Activated T-helper 1 cell treated with Interleukin-2 at 50 U/mL for 16 hours (primary cell): ENCODE results near the gene PLAAT3.
"Not testable (repeated sequence)": the region's sequence is repeated elsewhere in the genome, so short reads cannot be mapped to it uniquely, and the experiment has no call there.

Experiments used
- DNase-seq: peaks from one replicate; pipeline ENCODE4 v3.0.0-alpha.2; 2020; ENCODE audit warnings: low read depth

Gene PLAAT3

GRCh38 chr11:63608353-63609345 lies 5.6 kb downstream of the PLAAT3 start:
- DNase-seq: no peak

DNA sequence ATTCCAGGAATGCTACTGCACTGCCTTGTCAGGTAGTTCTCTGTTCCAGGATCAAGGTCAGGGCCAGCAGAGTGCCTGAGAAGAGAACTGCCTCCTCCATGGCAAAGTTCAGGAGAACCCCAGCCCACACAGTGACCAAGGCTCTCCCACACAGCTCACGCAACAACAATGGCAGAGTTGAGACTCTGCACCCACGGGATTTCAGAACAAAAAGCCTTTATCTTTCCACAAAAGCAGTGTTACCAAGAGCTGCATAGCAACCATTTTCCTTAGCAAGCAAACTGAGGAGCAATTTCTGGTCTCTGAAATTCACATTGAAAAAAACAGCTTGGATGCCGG lies 11.1 kb downstream of the PLAAT3 start:
- DNase-seq: no peak

GRCh38 chr11:63602290-63603179 lies 11.7 kb downstream of the PLAAT3 start:
- DNase-seq: not testable (repeated sequence)

- DNase-seq: no peak
Measured at GRCh38 chr11:63599211-63600122, 14.8 kb downstream of the PLAAT3 start.

DNA sequence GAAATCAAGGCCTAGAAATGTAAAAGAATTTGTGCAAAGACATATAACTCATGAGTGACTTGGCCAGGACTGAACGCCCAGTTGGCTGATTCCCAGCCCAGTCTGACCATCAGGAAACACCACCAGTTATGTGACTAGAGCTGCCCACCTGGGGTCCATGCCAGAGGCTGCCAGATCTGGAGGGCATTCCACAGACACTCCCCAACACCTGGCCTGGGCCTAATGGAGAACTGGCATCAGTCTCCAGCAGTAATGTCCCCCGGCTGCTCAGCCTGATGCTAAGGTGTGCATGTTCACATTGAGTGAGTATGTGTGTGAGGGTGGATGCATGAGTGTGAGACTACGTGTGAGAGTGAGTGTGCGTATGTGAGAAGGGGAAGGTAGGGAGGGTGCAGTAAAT lies 15.7 kb downstream of the PLAAT3 start:
- DNase-seq: no peak

DNA sequence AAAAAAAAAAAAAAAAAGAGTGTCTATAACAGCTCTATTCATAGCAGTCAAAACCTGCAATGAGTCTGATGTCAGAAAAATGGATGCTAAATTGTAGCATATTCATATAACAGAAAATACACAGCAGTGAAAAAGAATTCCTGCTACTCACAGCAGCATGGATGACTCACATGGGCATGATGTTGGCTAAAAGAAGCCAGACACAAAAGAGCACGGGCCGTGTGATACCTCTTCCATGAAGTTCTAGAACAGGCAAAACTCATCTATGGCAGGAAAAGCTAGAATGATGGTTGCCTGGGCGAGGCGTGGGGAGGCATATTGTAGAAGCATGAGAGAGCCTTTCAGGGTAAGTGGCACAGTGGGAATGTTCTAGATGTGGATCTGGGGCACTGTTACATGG lies 18.9 kb downstream of the PLAAT3 start:
- DNase-seq: no peak

GRCh38 chr11:63592975-63593395 lies 21.2 kb downstream of the PLAAT3 start:
- no peak for DNase-seq

DNA sequence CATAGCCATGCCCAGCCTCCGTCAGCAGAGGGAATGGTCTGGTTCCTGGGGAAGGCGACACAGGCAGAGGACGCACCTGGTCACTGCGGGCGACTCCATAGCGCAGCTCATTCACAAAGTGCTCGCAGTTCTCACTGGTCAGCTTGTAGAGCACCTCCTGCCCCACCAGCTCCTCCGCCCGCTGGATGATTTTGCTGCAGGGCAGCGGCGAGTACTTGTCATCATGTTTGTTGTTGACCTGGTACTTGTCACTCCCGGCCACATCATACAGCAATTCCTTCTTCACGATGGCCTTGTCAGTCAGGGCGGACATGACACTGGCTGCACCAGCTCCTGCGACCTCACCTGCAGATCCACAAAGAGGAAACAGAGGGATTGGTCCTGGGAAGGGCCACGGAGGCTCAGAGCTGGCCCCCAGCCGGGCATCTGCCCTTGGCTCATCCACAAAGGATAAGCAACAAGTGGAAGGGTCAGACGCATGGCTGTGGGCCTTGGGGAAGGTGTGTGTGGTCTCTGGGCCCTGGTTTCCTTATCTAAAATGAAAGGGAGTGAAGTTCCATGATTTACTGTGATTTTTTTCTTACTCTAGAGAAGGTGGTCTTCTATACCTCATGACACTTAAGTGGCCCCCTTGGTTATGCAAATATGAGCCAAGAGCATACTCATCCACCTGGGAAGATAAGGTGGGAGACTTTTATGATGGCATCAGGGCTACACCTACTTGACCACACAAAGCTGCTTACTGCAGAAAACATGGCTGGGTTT lies 24.0 kb downstream of the PLAAT3 start:
- no peak for DNase-seq

DNA sequence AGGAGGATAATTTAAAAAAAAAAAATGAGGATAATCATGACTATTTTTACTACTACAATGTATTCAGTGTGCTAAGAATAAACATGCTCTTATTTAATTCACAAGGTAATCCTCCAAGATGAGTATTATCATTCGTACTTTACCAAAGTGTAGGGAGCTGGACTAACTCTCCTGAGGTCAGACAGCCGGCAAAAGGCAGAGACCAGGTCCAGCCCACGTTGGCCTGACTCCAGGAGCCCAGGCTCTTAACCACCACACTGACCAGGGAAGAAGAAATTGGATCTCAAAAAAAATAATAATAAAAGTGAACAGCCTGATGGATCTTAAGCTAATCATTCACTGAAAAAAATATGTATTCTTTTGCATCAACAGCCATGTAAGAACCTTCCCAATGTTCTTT lies 25.2 kb downstream of the PLAAT3 start:
- no peak for DNase-seq

DNA sequence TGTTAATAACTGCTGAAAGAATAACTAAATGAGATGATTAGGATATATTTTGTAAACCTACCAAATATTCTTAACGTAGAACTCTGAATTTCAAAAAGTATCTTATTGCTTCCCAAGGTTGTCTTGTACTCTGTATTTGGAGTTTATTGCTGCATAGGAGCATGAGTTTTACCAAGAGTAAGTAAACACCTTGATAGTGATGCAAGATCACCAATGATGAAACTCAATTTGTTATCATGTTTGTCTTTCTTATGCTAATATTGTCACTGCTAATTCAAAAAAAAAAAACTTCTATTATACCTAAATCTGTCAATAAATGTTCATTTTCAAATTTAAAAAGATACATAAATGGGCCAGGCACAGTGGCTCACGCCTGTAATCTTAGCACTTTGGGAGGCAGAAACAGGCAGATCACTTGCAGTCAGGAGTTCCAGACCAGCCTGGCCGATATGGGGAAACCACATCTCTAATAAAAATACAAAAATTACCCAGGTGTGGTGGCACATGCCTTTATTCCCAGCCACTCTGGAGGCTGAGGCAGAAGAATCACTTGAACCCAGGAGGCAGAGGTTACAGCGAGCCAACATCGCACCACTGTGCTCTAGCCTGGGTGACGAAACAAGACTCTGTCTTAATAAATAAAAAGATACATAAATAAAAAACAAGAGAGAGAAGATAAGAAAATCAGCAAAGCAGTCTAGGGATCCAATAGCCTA lies 27.6 kb downstream of the PLAAT3 start:
- no peak for DNase-seq

- DNase-seq: no peak
Measured at GRCh38 chr11:63583357-63583677, 30.9 kb downstream of the PLAAT3 start.

GRCh38 chr11:63581224-63581623 lies 33.0 kb downstream of the PLAAT3 start:
- not testable (repeated sequence) for DNase-seq

DNA sequence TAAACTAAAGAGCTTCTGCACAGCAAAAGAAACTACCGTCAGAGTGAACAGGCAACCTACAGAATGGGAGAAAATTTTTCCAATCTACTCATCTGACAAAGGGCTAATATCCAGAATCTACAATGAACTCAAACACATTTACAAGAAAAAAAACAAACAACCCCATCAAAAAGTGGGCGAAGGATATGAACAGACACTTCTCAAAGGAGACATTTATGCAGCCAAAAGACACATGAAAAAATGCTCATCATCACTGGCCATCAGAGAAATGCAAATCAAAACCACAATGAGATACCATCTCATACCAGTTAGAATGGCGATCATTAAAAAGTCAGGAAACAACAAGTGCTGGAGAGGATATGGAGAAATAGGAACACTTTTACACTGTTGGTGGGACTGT lies 35.4 kb downstream of the PLAAT3 start:
- not testable (repeated sequence) for DNase-seq

DNA sequence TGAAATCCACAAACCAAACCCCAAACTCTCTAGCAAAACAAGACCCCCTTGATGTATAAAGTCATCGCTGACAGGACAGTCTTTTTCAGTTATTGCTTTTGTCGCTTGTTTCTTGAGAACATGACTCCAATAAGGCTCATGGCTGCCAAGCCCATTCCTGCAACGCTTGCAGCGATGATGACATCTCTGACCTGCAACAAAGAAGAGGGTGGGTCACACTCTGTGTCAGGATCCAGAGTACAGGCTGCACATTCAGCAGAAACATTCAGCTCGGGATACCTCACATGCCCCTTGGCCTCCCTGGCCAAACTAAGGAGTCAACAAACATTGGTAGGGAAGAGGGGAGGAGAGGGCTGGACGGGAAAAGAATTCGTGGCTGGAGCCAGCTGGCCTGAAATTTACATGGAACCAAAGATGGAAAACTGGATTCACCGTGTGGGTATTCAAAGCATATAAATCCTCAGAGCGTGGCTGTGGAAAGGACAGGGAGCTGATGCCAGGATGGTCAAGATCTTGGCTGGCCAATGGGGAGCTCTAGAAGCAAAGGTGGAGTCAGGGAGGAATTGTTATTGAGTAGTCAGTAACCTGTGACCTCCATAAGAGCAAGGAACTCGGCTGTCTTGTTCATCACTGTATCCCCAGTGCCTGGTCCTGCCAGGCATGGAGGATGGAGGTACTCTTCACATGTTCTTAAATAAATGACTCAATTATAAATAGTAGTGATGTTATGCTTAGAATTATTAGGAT lies 39.2 kb downstream of the PLAAT3 start:
- no peak for DNase-seq

- DNase-seq: no peak
Measured at GRCh38 chr11:63573881-63574855, 40.1 kb downstream of the PLAAT3 start.

- no peak for DNase-seq
Measured at GRCh38 chr11:63572026-63572688, 42.1 kb downstream of the PLAAT3 start.

DNA sequence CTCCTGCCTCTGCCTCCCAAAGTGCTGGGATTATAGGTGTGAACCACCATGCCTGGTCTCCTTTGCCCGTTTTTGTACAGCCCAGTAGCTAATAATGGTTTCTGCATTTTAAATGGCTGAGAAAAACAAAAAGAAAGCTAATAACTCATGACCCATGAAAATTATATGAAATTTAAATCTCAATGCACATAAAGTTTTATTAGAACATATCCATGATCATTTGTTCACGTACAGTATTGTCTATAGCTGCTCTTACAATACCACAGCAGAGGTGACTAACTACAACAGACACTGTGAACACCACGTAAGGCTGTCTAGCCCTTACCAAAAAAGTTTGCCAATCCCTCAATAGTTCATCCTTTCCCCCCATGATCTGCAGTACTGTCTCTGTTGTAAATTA lies 44.7 kb downstream of the PLAAT3 start:
- no peak for DNase-seq
